A549 treated with CORT108297 at 1 μM for 4 hours (cell line): ENCODE results near the gene ZNF12. TPM values are rescaled to one million over a fixed set of nuclear protein-coding genes. Genes with fewer than 3 reads are reported as not detected.

ENCODE experiments used
- total RNA-seq: library from RNA; stranded (reverse); fragments of 200-300 nt; extraction: Qiagen RNA extraction; gene quantifications from 5 replicates; pipeline ENCODE4 v1.2.3, GENCODE V29; 2022

ZNF12 gene
- 8.8 to 12.2 TPM (median 9.4 TPM) in 5 replicates for total RNA-seq

GRCh38 chr7:6706666-6707407, at the start of gene ZNF12:
TSS of gene ZNF12 (minus strand) at chr7:6706947. CDS start at chr7:6705173, 1,774 bp downstream.

DNA sequence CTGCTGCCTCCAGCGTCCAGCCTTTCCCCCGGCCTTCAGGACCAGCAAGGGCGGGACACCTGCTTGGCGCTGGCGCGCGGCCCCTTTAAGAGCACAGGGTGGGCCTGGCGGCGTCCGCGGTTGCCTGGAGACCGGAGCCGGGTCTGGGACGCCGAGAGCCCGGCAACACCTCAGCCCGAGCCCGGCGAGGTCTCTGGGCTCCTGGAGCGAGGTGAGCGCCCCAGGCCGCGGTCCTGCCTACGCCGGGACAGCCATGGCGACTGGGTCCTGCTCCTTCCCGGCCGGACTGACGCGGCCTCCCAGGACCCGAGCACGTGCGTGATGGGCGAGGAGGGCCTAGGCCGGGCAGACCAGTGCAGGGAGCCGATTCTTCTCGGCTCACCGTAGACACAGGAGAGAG, 47.2 kb upstream of the ZNF12 start, which contains the start of gene RSPH10B2:
TSS of gene RSPH10B2 (plus strand) at position 140 of the 400 bp plus-strand sequence. CDS start 3,575 bp downstream, outside the sequence.

Other genes with a start within 250 kb of the ZNF12 start
- 131 to 145 TPM (median 140 TPM) in 5 replicates for gene KDELR2, start 222.8 kb downstream of the ZNF12 start, total RNA-seq
- 0.02 TPM in 1 of 5 replicates, not detected in the others for gene GRID2IP, start 155.5 kb downstream of the ZNF12 start, total RNA-seq
- gene ZDHHC4, start 129.5 kb downstream of the ZNF12 start, total RNA-seq: 43.7 to 53.1 TPM (median 48.6 TPM) in 5 replicates
- 23.5 to 28.0 TPM (median 26.3 TPM) in 5 replicates for gene INTS15, start 116.9 kb downstream of the ZNF12 start, total RNA-seq
- gene ZNF853, start 91.3 kb downstream of the ZNF12 start, total RNA-seq: 1.8 to 2.9 TPM (median 2.2 TPM) in 5 replicates
- gene ZNF316, start 69.6 kb downstream of the ZNF12 start, total RNA-seq: 8.4 to 15.0 TPM (median 13.6 TPM) in 5 replicates
- gene RSPH10B2, start 47.2 kb upstream of the ZNF12 start, total RNA-seq: 0.04 to 0.10 TPM (median 0.07 TPM) in 5 replicates
- 20.6 to 35.4 TPM (median 23.8 TPM) in 5 replicates for gene CCZ1B, start 119.3 kb upstream of the ZNF12 start, total RNA-seq